ENCODE measurements around the gene GALNT7.

GRCh38 chr4:173246719-173247118 lies 78.1 kb downstream of the GALNT7 start:
- TF ChIP-seq CTCF (IDR thresholded peaks at IDR 0.05), result no peak
- no peak for TF ChIP-seq POLR2A (IDR thresholded peaks at IDR 0.05)

Measured in heart left ventricle (tissue), 13 donors.